ENCODE measurements around the gene GYPC. TPM values are rescaled to one million over a fixed set of nuclear protein-coding genes. Genes with fewer than 3 reads are reported as not detected.

The GYPC gene
- polyA plus RNA-seq, 1 donor (not counting 4 experiments of a cell fraction or from before 2014, with no cell fraction given): not detected

DNA sequence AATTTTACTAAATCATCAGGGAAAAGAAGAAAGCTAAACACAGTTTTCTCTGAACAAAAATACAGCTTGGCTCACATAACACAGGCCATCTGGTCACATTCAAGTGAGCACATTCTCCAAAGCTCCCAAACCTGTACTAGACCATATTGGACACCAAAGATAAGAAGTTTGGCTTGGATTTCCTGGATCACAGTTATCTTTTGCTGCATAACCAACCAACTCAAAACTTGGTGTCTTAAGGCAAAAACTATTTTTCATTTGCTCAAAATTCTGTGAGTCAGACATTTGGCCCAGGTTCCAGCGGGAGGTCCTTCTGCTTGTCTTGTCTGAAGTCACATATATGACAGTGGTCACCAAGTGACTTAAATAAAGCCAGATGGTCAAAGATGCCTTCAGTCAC is 83.2 kb downstream of the GYPC start:
- Histone ChIP-seq H3K27ac (ENCODE audit: control insufficient read depth, insufficient read depth, low read length) (no peak overlapping the region), H3K79me2 (ENCODE audit: control insufficient read depth, insufficient read depth, low read length) (no peaks in the 10 kb centered on the region), H3K4me1 (ENCODE audit: control insufficient read depth, extremely low read depth, insufficient read depth, low read length) (no peaks in the 10 kb centered on the region), H3K9me3 (ENCODE audit: control insufficient read depth, low read depth, low read length) (no peaks in the 10 kb centered on the region), H3K9ac (ENCODE audit: control insufficient read depth, extremely low read depth, insufficient read depth, low read length) (no peak overlapping the region), H2AFZ (ENCODE audit: control insufficient read depth, low read length) (no peak overlapping the region), H3K4me3 (ENCODE audit: control insufficient read depth in 2 of 3, extremely low read depth in 1 of 3, insufficient read depth in 2 of 3, low read depth in 1 of 3, low read length in 3 of 3) (no peak overlapping the region), H3K9me1 (ENCODE audit: control insufficient read depth, extremely low read depth, insufficient read depth, low read length) (no peaks in the 10 kb centered on the region), H3K36me3 (ENCODE audit: control insufficient read depth in 2 of 2, extremely low read depth in 1 of 2, insufficient read depth in 2 of 2, low read length in 2 of 2) (no peaks in the 10 kb centered on the region), H4K20me1 (ENCODE audit: control insufficient read depth, extremely low read depth, insufficient read depth, low read length) (no peaks in the 10 kb centered on the region), H3K27me3 (ENCODE audit: control insufficient read depth, extremely low read depth, insufficient read depth, low read length) (no peaks in the 10 kb centered on the region), H3K4me2 (ENCODE audit: control insufficient read depth, extremely low read depth, insufficient read depth, low read depth, low read length) (no peak overlapping the region)
- DNase-seq (ENCODE audit: low read depth, low spot score) (no peak), FAIRE-seq (no peak)
- dilution Hi-C loops (cut with MboI; ENCODE audit: extremely low pct_ligation_motif_present, low sequenced_read_pairs): no loop called here
- TF ChIP-seq, protein P1, sequence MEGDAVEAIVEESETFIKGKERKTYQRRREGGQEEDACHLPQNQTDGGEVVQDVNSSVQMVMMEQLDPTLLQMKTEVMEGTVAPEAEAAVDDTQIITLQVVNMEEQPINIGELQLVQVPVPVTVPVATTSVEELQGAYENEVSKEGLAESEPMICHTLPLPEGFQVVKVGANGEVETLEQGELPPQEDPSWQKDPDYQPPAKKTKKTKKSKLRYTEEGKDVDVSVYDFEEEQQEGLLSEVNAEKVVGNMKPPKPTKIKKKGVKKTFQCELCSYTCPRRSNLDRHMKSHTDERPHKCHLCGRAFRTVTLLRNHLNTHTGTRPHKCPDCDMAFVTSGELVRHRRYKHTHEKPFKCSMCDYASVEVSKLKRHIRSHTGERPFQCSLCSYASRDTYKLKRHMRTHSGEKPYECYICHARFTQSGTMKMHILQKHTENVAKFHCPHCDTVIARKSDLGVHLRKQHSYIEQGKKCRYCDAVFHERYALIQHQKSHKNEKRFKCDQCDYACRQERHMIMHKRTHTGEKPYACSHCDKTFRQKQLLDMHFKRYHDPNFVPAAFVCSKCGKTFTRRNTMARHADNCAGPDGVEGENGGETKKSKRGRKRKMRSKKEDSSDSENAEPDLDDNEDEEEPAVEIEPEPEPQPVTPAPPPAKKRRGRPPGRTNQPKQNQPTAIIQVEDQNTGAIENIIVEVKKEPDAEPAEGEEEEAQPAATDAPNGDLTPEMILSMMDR (optimal IDR thresholded peaks at IDR 0.05 in 1 of 3, IDR thresholded peaks at IDR 0.05 in 1 of 3, conservative IDR thresholded peaks at IDR 0.05 in 1 of 3; ENCODE audit: extremely low read depth in 1 of 3, insufficient read depth in 2 of 3, low read length in 3 of 3): no peak
- TF ChIP-seq EZH2 (IDR thresholded peaks at IDR 0.05; ENCODE audit: low read length): no peak

DNA sequence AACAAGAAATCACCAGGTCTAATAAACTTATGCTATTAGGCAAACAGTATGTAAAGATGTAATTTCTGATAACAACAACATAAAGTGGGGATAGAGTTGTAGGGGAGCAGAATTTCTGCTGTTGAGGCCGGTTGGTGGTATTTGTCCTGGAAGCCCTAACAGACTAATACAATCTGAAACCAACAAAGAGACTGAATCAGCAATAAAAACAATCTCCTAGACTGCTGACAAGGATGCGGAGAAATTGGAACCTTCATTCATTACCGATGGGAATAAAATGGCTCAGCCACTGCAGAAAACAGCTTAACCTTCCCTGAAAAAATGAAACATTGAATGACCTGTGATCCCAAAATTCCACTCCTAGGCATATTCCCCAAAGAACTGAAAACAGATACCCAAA is 88.7 kb downstream of the GYPC start:
- H3K4me3 ChIP-seq (ENCODE audit: control insufficient read depth in 2 of 3, extremely low read depth in 1 of 3, insufficient read depth in 2 of 3, low read depth in 1 of 3, low read length in 3 of 3): no peak overlapping the region
- FAIRE-seq: no peak
- no peaks in the 10 kb centered on the region for H3K36me3 ChIP-seq (ENCODE audit: control insufficient read depth in 2 of 2, extremely low read depth in 1 of 2, insufficient read depth in 2 of 2, low read length in 2 of 2)
- H4K20me1 ChIP-seq (ENCODE audit: control insufficient read depth, extremely low read depth, insufficient read depth, low read length): no peaks in the 10 kb centered on the region
- H3K27ac ChIP-seq (ENCODE audit: control insufficient read depth, insufficient read depth, low read length): no peak overlapping the region
- dilution Hi-C loops (cut with MboI; ENCODE audit: extremely low pct_ligation_motif_present, low sequenced_read_pairs): no loop called here
- no peaks in the 10 kb centered on the region for H3K9me1 ChIP-seq (ENCODE audit: control insufficient read depth, extremely low read depth, insufficient read depth, low read length)
- no peaks in the 10 kb centered on the region for H3K9me3 ChIP-seq (ENCODE audit: control insufficient read depth, low read depth, low read length)
- H3K79me2 ChIP-seq (ENCODE audit: control insufficient read depth, insufficient read depth, low read length): no peaks in the 10 kb centered on the region
- no peak overlapping the region for H3K9ac ChIP-seq (ENCODE audit: control insufficient read depth, extremely low read depth, insufficient read depth, low read length)
- H3K4me1 ChIP-seq (ENCODE audit: control insufficient read depth, extremely low read depth, insufficient read depth, low read length): no peaks in the 10 kb centered on the region
- TF ChIP-seq, protein P1 (optimal IDR thresholded peaks at IDR 0.05 in 1 of 3, IDR thresholded peaks at IDR 0.05 in 1 of 3, conservative IDR thresholded peaks at IDR 0.05 in 1 of 3; ENCODE audit: extremely low read depth in 1 of 3, insufficient read depth in 2 of 3, low read length in 3 of 3): no peak
- no peak for TF ChIP-seq EZH2 (IDR thresholded peaks at IDR 0.05; ENCODE audit: low read length)
- no peak for DNase-seq (ENCODE audit: low read depth, low spot score)
- H3K4me2 ChIP-seq (ENCODE audit: control insufficient read depth, extremely low read depth, insufficient read depth, low read depth, low read length): no peak overlapping the region
- no peaks in the 10 kb centered on the region for H3K27me3 ChIP-seq (ENCODE audit: control insufficient read depth, extremely low read depth, insufficient read depth, low read length)
- H2AFZ ChIP-seq (ENCODE audit: control insufficient read depth, low read length): no peak overlapping the region

Small RNA genes within 50 kb of the gene (small RNA-seq; reads per million reads assigned to genes)
- gene RNU6-675P (ENCODE audit: insufficient read length in 3 of 3, low read depth in 3 of 3, low replicate concordance in 1 of 3): 0 reads per million in 3 experiments

Other genes with a start within 250 kb of the GYPC start
- not detected in 3 replicates for gene TEX51, start 242.7 kb downstream of the GYPC start, polyA plus RNA-seq

All from keratinocyte (primary cell).